ENCODE data around the gene PTCH2. TPM values are rescaled to one million over a fixed set of nuclear protein-coding genes. Genes with fewer than 3 reads are reported as not detected.

The PTCH2 gene
- total and polyA plus RNA-seq, 2 of the 13 experiments (the other 11 are each of a cell fraction or from before 2014, with no cell fraction given) = 0.60 to 1.5 TPM

DNA sequence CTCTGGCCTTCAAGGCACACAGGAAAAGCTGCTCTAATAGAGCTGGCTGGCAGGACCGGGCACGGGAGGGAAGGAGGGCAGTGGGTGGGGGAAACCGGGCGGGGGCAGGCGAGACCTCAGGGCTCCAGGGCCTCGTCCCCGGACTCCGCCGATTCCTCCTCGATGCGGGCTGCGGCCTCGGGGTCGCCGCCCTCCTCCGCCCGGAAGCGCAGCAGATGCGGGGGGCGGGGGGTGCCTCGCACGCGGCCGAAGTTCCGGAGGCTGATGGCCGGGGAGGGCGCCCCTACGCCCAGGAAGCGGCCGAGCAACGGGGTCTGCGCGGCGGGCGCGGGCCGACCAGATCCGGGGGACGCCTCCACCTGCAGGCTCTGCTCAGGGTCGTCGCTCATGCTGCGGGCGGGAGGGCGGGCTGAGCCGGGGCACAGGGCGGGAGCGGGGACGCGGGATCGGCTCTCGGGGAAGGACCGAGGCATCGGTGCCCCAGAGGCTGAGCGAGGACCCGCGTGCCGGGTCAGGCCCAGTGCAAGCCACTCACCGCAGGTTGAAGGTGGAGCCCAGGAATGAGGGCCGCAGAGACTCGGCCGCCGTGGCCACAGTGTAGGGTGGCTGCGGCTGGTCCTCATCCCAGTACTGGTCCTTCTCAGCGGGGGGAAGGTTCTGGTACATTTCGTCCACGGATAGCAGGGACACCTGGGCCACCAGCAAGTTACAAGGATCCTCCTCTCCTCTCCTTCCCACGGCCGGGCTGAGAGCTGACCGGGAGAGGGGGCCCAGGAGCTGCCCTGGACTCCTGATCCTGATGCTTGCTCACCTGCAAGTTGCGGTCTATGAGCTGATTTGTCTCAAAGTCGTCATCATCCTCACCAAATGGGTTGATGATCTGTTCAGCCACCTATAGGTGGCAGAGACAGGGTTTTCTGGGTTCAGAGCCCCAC lies 58.7 kb downstream of the PTCH2 start (continued):
- TF ChIP-seq MXD4 (CRISPR knock-in tag; IDR thresholded peaks at IDR 0.05) (peak; percentile 67; the same call in 1 of the 2 replicates), ARHGAP35 (CRISPR knock-in tag; IDR thresholded peaks at IDR 0.05; ENCODE audit: borderline replicate concordance) (no peak; the same call in 1 of the 2 replicates), MIXL1 (CRISPR knock-in tag; IDR thresholded peaks at IDR 0.05) (0 out of 2 replicates have a peak, but pooled peaks have one; percentile 36), ZNF7 (CRISPR knock-in tag; IDR thresholded peaks at IDR 0.05) (no peak), EZH2 (conservative IDR thresholded peaks at IDR 0.05; ENCODE audit: low read depth, low read length) (no peak), NR2F2 (IDR thresholded peaks at IDR 0.05; ENCODE audit: borderline replicate concordance, low read depth) (no peak), NFKB2 (CRISPR knock-in tag; IDR thresholded peaks at IDR 0.05; ENCODE audit: borderline replicate concordance) (peak; percentile 76; the same call in 1 of the 2 replicates), CBX1 (IDR thresholded peaks at IDR 0.05; ENCODE audit: low read depth) (no peak), ZNF878 (CRISPR knock-in tag; IDR thresholded peaks at IDR 0.05) (no peak), ZSCAN25 (CRISPR knock-in tag; IDR thresholded peaks at IDR 0.05) (peak; percentile 34; the same call in 1 of the 2 replicates), CCDC6 (CRISPR knock-in tag; IDR thresholded peaks at IDR 0.05) (0 out of 2 replicates have a peak, but pooled peaks have one; percentile 37), KDM5A (IDR thresholded peaks at IDR 0.05; ENCODE audit: borderline replicate concordance, low read length) (no peak), ZNF557 (CRISPR knock-in tag; IDR thresholded peaks at IDR 0.05) (no peak), FOXM1 (CRISPR knock-in tag; IDR thresholded peaks at IDR 0.05) (no peak), ZSCAN20 (CRISPR knock-in tag; IDR thresholded peaks at IDR 0.05; ENCODE audit: borderline replicate concordance) (no peak; the same call in 1 of the 2 replicates), ZFP41 (CRISPR knock-in tag; IDR thresholded peaks at IDR 0.05; ENCODE audit: borderline replicate concordance) (no peak), SIN3B (IDR thresholded peaks at IDR 0.05; ENCODE audit: low read length) (no peak), U2AF2 (IDR thresholded peaks at IDR 0.05; ENCODE audit: low read depth, low read length) (no peak), ZNF432 (CRISPR knock-in tag; IDR thresholded peaks at IDR 0.05; ENCODE audit: borderline replicate concordance) (no peak)
- TF ChIP-seq, protein P1, sequence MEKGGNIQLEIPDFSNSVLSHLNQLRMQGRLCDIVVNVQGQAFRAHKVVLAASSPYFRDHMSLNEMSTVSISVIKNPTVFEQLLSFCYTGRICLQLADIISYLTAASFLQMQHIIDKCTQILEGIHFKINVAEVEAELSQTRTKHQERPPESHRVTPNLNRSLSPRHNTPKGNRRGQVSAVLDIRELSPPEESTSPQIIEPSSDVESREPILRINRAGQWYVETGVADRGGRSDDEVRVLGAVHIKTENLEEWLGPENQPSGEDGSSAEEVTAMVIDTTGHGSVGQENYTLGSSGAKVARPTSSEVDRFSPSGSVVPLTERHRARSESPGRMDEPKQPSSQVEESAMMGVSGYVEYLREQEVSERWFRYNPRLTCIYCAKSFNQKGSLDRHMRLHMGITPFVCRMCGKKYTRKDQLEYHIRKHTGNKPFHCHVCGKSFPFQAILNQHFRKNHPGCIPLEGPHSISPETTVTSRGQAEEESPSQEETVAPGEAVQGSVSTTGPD (CRISPR knock-in tag; IDR thresholded peaks at IDR 0.05) = no peak
- TF ChIP-seq, protein P2, sequence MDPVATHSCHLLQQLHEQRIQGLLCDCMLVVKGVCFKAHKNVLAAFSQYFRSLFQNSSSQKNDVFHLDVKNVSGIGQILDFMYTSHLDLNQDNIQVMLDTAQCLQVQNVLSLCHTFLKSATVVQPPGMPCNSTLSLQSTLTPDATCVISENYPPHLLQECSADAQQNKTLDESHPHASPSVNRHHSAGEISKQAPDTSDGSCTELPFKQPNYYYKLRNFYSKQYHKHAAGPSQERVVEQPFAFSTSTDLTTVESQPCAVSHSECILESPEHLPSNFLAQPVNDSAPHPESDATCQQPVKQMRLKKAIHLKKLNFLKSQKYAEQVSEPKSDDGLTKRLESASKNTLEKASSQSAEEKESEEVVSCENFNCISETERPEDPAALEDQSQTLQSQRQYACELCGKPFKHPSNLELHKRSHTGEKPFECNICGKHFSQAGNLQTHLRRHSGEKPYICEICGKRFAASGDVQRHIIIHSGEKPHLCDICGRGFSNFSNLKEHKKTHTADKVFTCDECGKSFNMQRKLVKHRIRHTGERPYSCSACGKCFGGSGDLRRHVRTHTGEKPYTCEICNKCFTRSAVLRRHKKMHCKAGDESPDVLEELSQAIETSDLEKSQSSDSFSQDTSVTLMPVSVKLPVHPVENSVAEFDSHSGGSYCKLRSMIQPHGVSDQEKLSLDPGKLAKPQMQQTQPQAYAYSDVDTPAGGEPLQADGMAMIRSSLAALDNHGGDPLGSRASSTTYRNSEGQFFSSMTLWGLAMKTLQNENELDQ (CRISPR knock-in tag; IDR thresholded peaks at IDR 0.05; ENCODE audit: borderline replicate concordance) = no peak
- TF ChIP-seq, protein P3, sequence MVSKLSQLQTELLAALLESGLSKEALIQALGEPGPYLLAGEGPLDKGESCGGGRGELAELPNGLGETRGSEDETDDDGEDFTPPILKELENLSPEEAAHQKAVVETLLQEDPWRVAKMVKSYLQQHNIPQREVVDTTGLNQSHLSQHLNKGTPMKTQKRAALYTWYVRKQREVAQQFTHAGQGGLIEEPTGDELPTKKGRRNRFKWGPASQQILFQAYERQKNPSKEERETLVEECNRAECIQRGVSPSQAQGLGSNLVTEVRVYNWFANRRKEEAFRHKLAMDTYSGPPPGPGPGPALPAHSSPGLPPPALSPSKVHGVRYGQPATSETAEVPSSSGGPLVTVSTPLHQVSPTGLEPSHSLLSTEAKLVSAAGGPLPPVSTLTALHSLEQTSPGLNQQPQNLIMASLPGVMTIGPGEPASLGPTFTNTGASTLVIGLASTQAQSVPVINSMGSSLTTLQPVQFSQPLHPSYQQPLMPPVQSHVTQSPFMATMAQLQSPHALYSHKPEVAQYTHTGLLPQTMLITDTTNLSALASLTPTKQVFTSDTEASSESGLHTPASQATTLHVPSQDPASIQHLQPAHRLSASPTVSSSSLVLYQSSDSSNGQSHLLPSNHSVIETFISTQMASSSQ (IDR thresholded peaks at IDR 0.05; ENCODE audit: low read depth) = no peak
- TF ChIP-seq, protein P3 (CRISPR knock-in tag; IDR thresholded peaks at IDR 0.05; ENCODE audit: borderline replicate concordance) = no peak

All from HepG2 (cell line).